DMS53 treated with DMSO at 0.1 percent for 48 hours (cell line): ENCODE results near the gene KCNK18.
"Not testable (repeated sequence)": the region's sequence is repeated elsewhere in the genome, so short reads cannot be mapped to it uniquely, and the experiment has no call there.

Experiments
- DNase-seq: peaks from one replicate; lab custom pipeline; 2025; ENCODE audit not compliant: unreplicated experiment; lab: John Stamatoyannopoulos, UW

KCNK18 gene

DNA sequence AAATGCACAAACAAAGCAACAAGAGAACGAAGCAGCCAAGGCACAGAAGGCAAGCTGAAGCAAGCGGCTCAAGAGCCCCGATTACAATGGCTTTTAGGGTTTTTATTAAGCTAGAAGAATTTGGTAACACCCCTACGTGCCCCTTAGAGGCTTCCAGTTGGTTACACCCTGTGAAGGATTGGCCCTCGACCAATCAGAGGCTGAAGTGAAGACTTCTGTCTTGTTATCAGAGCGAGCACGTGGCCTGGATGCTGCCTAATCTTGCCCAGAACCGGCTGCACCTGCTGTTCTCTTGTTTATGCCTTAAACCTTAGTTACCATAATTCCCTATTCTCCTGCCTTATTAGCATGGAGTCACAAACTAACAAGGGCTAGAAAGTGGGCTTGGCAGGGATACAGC lies 21.4 kb downstream of the KCNK18 start:
- no peak for DNase-seq

DNA sequence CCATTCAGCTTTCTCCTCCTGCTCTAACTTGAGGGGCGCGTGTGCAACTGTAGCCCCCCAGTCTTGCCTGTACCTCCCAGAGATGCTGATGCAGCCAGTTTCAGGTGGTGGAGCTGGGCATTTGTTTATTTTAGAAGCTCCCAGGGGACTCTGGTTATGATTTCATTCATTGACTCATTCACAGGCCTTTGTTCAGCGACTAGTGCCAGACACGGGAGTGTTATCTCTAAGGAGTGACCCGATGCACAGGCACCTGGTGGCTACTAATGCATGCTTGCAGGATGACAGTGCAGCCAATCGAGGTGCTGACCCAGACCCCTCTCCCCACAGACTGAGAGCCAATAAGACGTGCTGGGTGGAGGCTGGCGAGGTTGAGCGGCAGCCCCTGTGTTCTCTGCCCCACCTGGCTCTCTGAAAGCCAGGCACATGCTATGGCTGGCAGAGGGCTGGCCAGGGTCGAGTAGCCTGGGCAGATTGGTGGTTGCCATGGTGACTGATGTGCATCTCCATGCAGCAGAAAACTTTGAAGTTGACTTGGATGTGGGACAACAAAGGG lies 23.9 kb downstream of the KCNK18 start:
- no peak for DNase-seq

DNA sequence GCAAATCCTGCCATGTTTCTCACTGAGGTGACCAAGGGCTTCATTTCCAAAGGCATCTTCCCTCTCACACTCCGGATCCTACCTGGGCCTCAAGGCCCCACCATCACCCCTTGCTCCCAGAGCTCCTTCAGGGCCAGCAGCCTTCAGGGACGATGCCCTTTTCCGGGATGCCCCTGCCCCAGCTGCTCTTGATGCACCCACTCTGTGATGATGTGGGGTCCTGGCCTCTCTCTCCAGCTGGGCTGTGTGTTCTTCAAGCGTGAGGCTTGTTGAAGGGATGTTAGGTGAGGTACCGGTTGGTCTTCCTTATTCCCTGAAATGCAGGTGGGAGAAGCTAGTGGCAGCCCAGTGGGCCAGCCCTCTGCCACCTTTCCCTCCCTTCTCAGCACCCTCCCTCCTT lies 25.3 kb downstream of the KCNK18 start:
- no peak for DNase-seq

DNA sequence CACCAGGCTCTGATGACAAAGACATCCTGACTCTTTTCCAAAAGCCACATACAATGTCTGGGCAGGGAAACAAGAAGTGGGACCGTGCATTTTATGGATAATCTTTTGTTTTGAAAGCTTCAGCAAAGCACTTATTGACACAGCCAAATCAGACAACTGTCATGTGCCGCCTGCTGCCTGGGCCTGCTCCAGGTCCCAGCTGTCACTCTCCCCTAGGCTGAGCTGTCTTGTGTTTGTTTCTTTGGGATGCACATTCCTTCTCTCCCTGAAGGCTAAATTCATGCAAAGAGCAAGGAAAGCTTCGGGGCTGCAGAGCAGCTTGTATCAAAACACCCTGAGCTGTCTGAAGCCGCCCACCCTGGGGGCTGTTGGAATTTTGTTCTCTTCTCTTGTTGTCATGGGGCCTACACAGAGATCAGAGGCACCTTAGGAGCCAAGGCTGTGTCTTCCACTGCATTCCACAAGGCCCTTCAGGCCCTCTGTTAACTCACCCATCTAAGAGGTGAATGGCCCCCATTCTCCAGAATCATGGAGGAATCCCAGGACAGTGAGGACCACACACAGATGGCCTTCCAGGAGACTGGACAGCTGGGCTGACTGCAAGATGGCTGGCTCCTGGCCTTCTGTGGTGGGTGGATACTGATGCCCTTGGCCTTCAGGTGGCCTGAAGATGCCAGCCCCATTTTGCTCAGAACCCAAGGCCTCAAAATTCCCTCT lies 25.8 kb downstream of the KCNK18 start:
- no peak for DNase-seq

DNA sequence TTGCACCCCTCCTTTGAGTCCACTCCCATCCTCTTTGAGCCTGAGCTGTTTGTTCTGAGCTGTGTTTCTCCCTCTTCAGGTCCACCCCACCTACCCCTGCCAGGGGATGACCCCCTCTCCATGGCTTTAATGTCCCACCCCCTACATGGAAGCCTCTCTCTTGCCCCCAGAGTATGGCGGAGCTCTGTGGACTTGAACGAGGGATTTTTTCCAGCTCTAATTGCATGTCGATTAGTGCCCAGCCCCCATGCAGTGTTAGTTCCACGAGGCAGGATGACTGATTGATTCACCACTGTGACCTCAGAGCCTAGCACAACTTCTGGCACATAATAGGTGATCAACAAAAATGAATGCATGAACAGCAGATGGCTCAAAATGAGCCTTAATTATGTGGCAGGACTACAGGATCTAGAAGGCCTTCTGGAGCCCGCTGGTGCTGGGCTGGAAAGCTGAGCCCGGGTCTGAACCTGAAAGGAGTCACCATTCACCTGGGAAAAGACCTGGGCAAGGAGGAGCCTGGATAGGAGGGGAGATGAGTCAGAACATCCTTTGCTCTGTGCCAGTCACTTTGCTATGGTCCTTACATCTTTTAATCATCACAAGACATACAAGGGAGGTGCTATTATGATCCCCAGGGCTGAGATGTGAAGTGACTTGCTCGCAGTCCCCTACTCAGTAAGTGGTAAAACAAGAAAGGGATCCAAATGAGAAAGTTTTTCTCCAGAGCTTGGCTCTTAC lies 26.6 kb downstream of the KCNK18 start:
- no peak for DNase-seq

DNA sequence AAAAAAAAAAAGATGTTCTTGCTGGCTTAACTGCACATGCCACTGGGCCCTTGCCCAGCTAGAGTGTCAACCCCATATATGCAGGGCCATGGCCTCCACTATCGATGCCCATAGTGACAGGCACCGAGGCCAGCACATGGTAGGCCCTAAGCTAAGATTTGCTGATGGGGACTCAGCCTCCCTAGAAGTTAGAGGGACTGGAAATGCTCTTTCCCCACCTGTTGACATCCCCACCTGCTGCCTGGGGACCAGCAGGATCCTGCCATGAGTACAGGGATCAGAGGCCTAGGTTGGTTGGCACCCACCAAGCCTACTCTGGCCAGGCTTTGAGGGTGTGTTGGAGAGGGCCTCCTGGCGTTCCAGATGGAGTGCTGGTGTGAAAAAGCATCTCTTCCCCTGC lies 27.6 kb downstream of the KCNK18 start:
- no peak for DNase-seq

DNA sequence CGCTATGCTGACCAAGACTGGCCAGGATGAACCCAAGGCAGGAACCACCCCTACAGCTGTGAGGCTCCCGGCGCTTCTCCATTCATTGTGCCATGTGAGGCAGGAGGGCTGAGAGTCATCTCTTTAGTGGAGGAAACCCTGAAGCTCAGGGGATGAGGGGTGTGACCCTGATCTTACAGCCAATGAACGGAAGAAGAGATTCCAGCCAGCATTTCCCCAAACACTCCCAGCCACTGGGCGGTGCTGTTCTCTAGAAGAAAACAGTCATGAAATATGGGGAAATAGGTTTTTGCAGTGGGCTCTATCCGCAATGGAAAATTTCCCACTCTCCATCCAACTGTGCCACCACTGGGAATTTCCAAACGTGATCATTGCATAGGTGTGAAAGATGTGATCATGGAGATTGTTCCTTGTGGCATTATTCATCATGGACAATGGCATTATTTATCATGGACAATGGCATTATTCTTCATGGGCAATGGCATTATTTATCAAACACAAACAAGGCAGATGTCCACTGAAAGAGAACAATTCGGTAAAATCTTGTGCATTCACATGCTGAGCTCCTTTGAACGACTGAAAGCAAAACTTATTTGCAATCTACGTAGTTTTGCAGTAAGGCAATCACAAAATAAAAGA lies 29.6 kb downstream of the KCNK18 start:
- peak; percentile 27 for DNase-seq

DNA sequence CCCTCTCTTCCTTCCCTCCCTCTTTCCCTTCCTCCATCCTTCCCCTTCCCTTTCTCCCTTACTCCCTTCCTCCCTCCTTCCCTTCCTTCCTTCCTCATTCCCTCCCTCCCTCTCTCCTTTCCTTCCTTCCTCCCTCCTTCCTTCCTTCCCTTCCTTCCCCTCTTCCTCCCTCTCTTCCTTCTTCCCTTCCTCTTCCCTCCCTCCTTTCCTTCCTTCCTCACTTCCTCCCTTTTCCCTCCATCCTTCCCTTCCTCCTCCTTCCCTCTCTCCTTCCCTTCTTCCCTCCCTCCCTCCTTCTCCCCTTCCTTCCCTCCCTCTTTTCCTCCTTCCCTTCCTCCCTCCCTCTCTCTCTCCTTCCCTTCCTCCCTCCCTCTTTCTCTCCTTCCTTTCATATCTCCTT lies 30.9 kb downstream of the KCNK18 start:
- DNase-seq, result no peak

DNA sequence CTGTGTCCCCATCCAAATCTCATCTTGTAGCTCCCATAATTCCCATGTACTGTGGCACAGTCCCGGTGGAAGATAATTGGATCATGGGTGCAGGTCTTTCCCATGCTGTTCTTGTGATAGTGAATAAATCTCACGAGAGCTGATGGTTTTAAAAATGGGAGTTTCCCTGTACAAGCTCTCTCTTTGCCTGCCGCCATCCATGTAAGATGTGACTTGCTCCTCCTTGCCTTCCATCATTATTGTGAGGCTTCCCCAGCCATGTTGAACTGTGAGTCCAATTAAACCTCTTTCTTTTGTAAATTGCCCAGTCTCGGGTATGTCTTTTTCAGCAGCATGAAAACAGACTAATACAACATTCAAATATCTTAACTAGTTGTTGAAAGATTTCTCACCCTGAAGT lies 32.8 kb downstream of the KCNK18 start:
- DNase-seq, result not testable (repeated sequence)

DNA sequence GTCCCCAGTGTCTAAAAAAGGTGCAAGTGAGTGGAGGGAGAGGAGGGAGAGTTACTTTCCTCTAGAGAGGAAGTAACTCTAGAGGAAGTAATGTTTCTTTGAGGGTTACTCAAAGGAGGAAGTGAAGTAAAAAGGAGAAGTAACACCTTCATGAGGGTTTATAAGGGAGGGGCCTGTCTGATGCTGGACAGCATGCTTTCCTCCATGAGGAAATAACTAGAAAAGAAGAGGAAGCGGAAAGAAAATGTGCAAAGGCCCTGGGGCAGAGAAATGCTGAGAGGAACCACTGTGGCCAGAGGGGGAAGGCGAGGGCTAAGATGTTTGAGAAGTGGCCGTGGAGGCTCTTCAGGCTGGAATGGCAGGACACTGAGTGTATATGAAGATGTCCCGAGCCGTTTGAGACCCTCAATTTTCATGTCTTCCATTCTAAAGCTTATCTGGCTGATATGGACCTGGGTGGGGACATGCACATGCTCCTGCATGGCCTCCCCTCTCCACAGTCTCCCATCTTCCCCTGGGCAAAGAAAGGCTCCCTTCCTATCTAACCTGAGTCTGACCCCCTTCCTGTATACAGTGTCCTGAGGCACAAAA lies 40.2 kb downstream of the KCNK18 start:
- no peak for DNase-seq

DNA sequence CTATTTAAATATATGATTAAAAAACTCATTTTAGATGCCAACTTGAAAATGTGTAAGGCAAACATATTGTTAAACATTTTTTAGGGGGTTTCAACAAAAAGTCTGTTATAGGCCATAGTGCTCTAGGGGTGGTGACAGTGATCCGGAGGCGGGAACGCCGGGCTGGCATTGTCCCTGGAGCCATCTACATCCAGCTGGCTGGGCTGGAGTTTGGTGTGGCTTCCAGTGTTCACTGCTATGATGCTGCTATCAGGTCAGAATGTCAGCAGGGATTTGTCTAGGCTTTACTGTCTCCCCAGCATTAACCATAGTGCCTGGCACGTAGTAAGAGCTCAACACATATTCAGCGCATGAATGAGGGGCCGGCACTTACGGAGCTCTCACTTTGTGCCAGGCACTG lies 41.8 kb downstream of the KCNK18 start:
- DNase-seq, result no peak

DNA sequence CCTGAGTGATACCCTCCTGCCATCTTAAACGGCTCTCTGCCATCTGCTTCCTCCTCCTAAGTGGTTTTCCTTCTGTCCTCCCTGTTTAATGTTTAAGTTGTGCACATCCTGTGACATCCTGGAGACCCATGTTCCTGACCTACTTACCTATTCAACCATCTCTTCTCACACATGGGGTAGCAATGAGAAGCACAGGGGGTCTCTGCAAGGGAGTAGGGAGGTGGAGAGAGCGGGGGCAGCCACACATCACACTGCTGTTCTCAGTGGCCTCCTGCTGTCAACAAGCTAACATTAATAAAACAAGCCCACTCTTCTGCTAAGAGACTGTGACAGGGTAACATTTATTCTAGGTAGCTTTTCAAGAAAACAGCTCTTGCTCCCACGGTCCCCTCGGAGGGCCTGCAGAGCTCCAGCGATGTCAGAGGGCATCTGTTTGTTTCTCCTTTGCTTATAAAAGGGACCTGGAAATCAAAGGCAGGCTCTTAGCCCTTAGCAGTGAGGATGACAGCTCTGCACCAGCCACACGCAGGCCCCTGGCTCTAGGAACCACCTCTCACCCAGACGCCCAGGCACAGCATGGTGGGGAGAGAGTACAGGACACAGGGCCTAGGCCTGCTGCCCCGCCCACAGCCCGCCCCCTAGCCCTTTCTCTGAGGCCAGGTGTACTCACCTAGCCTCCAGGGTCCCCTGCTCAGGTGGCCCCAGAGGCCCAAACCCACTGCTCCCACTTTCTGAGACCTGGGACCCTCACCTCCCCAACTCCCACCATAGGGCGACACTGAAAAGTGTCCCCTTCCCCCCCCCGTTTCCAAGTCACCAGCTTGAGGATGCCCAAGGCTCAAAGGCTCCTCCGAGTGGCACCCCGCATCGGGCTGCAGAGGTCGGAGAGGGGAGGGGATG lies 42.7 kb downstream of the KCNK18 start:
- no peak for DNase-seq

DNA sequence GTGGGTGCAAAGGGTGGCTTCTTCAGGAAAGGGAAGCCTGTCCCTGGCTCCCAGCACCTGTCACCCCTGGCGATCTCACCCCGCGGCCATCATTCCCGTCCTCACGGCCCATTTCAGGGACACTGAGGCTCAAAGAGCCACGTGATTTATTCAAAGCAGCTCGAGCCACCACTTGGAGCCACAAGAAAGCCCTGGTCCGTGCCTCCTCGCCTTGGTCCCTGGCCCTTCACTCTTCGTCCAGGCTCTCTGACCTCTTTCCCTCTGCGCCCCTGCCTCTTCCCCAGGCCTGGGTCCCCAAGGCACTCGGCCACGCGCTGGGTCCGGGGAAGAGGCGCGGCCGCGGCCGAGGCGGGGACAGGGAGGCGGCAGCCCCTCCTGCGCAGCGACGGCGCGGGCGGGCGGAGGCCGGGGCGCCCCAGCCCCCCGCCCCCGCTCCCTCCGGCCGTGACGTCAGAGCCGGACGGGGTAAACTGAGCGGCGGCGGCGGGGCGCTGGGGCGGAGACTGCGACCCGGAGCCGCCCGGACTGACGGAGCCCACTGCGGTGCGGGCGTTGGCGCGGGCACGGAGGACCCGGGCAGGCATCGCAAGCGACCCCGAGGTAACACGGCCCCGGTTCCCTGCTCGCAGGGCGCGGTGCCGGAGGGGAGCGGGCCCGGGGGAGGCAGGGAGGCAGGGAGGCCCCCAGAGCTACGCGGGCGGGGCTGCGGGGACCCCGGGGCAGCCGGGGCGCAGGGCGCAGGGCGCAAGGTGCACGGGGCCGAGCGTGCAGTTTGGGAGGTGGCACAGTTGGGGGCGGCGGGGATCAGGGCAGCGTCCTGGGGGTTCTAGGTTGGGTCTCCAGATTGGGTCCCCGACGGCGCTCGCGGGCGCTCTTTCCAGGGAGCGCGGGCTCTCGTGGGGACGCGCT lies 43.6 kb downstream of the KCNK18 start, which contains the start of gene SLC18A2:
SLC18A2 (plus strand) TSS at position 494 of the 909 bp plus-strand sequence. CDS start 580 bp downstream, outside the sequence.
- DNase-seq, result no peak

DNA sequence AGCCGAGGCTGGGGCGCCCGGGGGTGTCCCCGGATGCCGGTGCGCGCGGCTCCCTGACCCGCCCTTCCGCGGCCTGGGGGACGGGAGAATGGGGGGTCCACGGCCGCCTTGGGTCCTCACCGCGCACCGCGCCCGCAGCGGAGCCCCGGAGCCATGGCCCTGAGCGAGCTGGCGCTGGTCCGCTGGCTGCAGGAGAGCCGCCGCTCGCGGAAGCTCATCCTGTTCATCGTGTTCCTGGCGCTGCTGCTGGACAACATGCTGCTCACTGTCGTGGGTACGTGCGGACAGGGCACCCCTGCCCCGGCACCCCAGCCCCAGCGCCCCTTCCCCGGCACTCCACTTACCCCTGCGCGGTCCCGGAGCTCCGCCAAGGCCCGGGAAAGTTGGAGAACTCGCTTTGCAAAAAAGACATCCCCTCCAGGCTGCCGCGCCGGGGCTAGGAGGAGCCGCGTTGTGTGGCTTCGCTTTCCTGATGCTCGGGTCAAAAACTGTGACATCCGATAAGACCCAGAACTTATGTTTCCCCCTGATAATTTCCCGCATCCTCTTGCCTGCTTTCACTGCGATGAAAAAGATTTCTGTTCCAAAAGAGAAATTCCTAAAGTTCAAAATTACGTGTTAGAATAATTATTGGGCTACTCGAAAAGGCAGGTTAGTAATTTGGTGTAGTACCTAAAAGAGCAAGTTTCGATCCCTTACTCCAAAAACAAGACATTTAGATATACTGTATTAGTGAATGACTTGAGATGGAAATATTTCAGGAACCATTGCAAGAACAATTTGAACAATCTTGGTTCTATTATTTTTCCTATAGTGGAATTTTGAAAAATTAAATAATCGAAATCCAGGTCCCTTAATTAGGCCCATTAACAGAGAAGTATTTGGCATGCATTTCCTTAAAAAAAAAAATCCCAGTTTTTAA lies 44.5 kb downstream of the KCNK18 start:
- no peak for DNase-seq

DNA sequence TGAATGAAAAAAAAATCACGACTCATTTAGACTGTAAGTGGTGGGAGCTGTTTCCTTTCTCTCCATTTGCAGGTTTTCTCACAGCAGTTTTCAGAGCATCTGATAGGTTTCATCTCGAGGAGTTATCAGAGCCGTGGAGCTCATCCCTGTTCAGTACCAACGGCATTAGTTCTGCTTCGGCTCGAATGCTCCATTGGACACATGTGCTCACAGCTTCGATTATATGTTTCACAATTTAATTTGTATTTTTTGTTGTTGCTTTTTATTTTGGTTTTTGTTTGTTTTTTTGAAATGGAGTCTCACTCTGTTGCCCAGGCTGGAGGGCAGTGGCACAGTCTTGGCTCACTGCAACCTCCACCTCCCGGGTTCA lies 45.2 kb downstream of the KCNK18 start:
- no peak for DNase-seq

DNA sequence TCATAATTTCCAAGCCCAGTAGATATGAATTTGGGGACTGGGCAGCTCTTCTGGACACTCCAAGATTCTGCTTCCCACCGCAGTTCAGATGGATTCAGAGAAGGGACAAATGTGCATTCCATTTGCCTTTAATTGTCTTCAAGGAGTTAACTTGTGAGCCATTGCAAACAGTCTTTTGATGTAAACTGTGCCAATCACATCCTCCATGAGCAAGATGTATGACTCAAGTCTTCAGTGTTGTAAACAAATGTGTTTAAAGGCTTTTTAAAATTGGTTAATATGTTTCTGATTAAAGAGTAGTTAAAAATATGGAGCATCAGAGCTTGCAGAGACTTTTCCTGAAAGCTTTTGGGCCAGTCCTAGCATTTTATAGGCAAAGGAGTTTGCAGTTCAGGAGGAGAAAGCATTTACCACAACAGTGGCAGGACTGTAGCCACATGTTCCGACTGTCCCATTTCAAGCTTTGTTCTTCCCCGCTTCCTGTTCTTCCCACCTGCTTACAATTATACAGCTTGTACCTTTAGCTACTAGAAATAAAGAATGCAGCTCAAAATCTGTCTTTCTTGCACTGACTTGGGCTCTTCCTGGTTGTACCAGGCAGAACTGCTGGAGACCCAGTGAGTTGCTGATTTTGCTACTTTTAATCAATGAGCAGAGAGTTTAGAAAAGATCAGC lies 49.8 kb downstream of the KCNK18 start:
- no peak for DNase-seq

DNA sequence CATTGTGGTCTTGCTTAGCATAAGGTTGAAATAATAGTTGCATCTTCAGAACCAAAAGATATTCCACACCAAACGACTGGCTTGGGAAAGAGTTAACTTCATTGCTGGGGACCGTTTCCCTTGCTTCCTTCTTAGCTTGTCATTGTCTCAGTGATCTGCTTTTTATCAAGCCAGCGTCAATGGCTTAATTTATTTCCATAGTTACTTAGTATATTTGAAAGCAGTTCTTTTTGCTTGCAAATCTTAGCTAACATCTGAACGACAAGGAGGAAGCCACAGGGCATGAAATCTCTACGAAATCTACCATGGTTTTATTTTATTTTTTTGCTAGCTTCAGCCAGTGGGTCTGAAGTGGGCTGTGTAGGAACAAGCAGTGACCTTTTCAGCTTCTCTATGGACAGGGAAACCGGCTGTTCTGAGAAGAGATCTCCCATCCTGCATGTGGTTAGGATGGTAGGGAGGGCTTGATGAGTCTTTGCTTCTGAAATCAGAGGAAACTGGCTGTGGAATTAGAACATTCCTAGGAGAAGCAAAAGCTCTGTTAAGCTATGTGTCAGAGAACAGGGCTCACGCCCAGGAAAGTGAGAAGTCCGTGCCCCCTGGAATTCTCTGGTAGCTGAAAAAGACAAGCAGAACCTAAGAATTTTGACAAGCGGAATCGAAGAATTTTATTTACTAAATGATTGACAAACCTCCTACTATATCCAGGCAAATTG lies 51.6 kb downstream of the KCNK18 start:
- no peak for DNase-seq
